H1 (cell line): ENCODE results near the gene TYW5. TPM values are rescaled to one million over a fixed set of nuclear protein-coding genes. Genes with fewer than 3 reads are reported as not detected.

Experiments used
- CTCF ChIA-PET: fragments of 300-600 bp; sonication (Branson Sonifier 250); formaldehyde crosslinking; loops from one replicate; lab custom pipeline; 2021; ENCODE audit not compliant: partially characterized antibody; lab: Charles Lee
- POLR2A ChIA-PET: fragments of 300-600 bp; sonication (Branson Sonifier 250); formaldehyde crosslinking; loops from one replicate; lab custom pipeline; 2021; ENCODE audit warnings: inconsistent platforms; ENCODE audit not compliant: partially characterized antibody; lab: Charles Lee
- DNase-seq, 2 experiments: peaks; one replicate each; pipeline versions ENCODE4 v3.0.0 to v3.0.0-alpha.2; 2010 to 2022; ENCODE audit warnings: low spot score in 2 of 2, low read depth in 1 of 2, mixed read lengths in 1 of 2
- FAIRE-seq: peaks from 2 replicates; lab custom pipeline; 2011; peaks lifted over from hg19 to GRCh38; lab: Jason Lieb, UNC
- H2AFZ ChIP-seq: 2 replicates; pipeline ENCODE4 v1.8.1; 2012; ENCODE audit warnings: low read length, inconsistent platforms
- H2AK5ac ChIP-seq: 2 replicates; pipeline ENCODE4 v1.6.1; 2013; ENCODE audit warnings: low read depth, low read length
- H2BK120ac ChIP-seq: replicated peaks from 2 replicates; pipeline ENCODE3; 2013; ENCODE audit warnings: low read depth, low read length, inconsistent platforms
- H2BK12ac ChIP-seq: 2 replicates; pipeline ENCODE4 v1.6.1; 2013; ENCODE audit warnings: low read depth, low read length
- H2BK15ac ChIP-seq: 2 replicates; pipeline ENCODE4 v1.6.1; 2013; ENCODE audit warnings: low read length
- H2BK20ac ChIP-seq: 2 replicates; pipeline ENCODE4 v1.6.1; 2013; ENCODE audit warnings: low read length
- H2BK5ac ChIP-seq: 2 replicates; pipeline ENCODE4 v1.6.1; 2013; ENCODE audit warnings: low read depth, low read length
- H3K14ac ChIP-seq: 2 replicates; pipeline ENCODE4 v1.6.1; 2013; ENCODE audit warnings: inconsistent platforms; ENCODE audit not compliant: insufficient read length
- H3K18ac ChIP-seq: 2 replicates; pipeline ENCODE4 v1.6.1; 2013; ENCODE audit warnings: low read length; ENCODE audit errors: extremely low read depth
- H3K23ac ChIP-seq: 2 replicates; pipeline ENCODE4 v1.6.1; 2013; ENCODE audit warnings: inconsistent platforms; ENCODE audit not compliant: insufficient read length
- H3K23me2 ChIP-seq: 2 replicates; pipeline ENCODE4 v1.6.1; 2013; ENCODE audit warnings: low read depth, low read length
- H3K27ac ChIP-seq: 2 replicates; pipeline ENCODE4 v1.6.1; 2011; ENCODE audit warnings: low read depth, low read length, inconsistent platforms
- H3K27me3 ChIP-seq, 4 experiments: replicated peaks in 1 of 4; 1 replicate in 1 of 4; 2 replicates in 3 of 4; pipeline versions ENCODE4 v1.6.1 to v1.8.1; 2011 to 2013; ENCODE audit warnings: low read length in 3 of 4, mild to moderate bottlenecking in 3 of 4, inconsistent platforms in 2 of 4, mixed read lengths in 2 of 4, moderate library complexity in 1 of 4; ENCODE audit not compliant: control insufficient read depth in 3 of 4, insufficient read depth in 3 of 4; ENCODE audit errors: extremely low read depth in 1 of 4
- H3K36me3 ChIP-seq, 4 experiments: 2 replicates each; pipeline versions ENCODE4 v1.6.1 to v1.8.1; 2011 to 2013; ENCODE audit warnings: mild to moderate bottlenecking in 4 of 4, low read length in 3 of 4, moderate library complexity in 2 of 4, control low read depth in 1 of 4, inconsistent platforms in 1 of 4; ENCODE audit not compliant: insufficient read depth in 4 of 4, control insufficient read depth in 2 of 4
- H3K4ac ChIP-seq: replicated peaks from 2 replicates; pipeline ENCODE3; 2013; ENCODE audit warnings: low read length, low read depth, mixed read lengths, inconsistent platforms; ENCODE audit not compliant: insufficient read length
- H3K4me1 ChIP-seq, 4 experiments: replicated peaks in 1 of 4; 1 replicate in 1 of 4; 2 replicates in 3 of 4; pipeline versions ENCODE4 v1.6.1 to v1.8.1; 2011 to 2013; ENCODE audit warnings: low read length in 3 of 4, inconsistent platforms in 2 of 4, mixed read lengths in 1 of 4; ENCODE audit not compliant: insufficient read depth in 4 of 4, control insufficient read depth in 3 of 4
- H3K4me2 ChIP-seq, 2 experiments: 2 replicates each; pipeline versions ENCODE4 v1.6.1 to v1.8.1; 2011 to 2013; ENCODE audit warnings: low read depth in 2 of 2, low read length in 2 of 2, control low read depth in 1 of 2, inconsistent platforms in 1 of 2, mild to moderate bottlenecking in 1 of 2; ENCODE audit not compliant: insufficient read depth in 1 of 2
- H3K4me3 ChIP-seq, 4 experiments: fragments of 200-600, 300-600 bp in 1 of 4; sonication (generic), shearing (Covaris generic), sonication (Bioruptor Twin) in 1 of 4; 2 replicates each; pipeline versions ENCODE4 v1.5.1 to v1.8.1; 2011 to 2016; ENCODE audit warnings: low read length in 4 of 4, low read depth in 3 of 4, control low read depth in 2 of 4, inconsistent platforms in 2 of 4, mild to moderate bottlenecking in 2 of 4, mixed read lengths in 1 of 4, moderate library complexity in 1 of 4; ENCODE audit not compliant: insufficient read depth in 2 of 4; ENCODE audit errors: extremely low read depth in 1 of 4
- H3K56ac ChIP-seq: replicated peaks from 2 replicates; pipeline ENCODE3; 2013; ENCODE audit warnings: low read depth, mild to moderate bottlenecking, mixed read lengths, low read length, inconsistent platforms; ENCODE audit not compliant: insufficient read length
- H3K79me1 ChIP-seq: 2 replicates; pipeline ENCODE4 v1.6.1; 2013; ENCODE audit warnings: low read depth, low read length, control low read depth
- H3K79me2 ChIP-seq, 2 experiments: 2 replicates each; pipeline versions ENCODE4 v1.6.1 to v1.8.1; 2012 to 2013; ENCODE audit warnings: low read length in 2 of 2, mild to moderate bottlenecking in 2 of 2, inconsistent platforms in 1 of 2; ENCODE audit not compliant: insufficient read depth in 2 of 2, control insufficient read depth in 1 of 2
- H3K9ac ChIP-seq, 4 experiments: replicated peaks in 1 of 4; 1 replicate in 1 of 4; 2 replicates in 3 of 4; pipeline versions ENCODE4 v1.6.1 to v1.8.1; 2011 to 2013; ENCODE audit warnings: low read depth in 3 of 4, low read length in 3 of 4, control low read depth in 2 of 4, mild to moderate bottlenecking in 2 of 4, moderate library complexity in 2 of 4, inconsistent platforms in 1 of 4; ENCODE audit errors: extremely low read depth in 1 of 4
- H3K9me3 ChIP-seq, 2 experiments: 2 replicates each; pipeline versions ENCODE4 v1.6.1 to v1.8.1; 2012 to 2013; ENCODE audit warnings: mild to moderate bottlenecking in 2 of 2, moderate library complexity in 2 of 2, control low read depth in 1 of 2, inconsistent platforms in 1 of 2, low read depth in 1 of 2, low read length in 1 of 2, mixed read lengths in 1 of 2; ENCODE audit not compliant: insufficient read depth in 2 of 2
- H4K20me1 ChIP-seq, 2 experiments: replicated peaks in 1 of 2; 2 replicates each; pipeline versions ENCODE3 to v1.8.1; 2011 to 2013; ENCODE audit warnings: inconsistent platforms in 2 of 2, low read length in 2 of 2, mild to moderate bottlenecking in 1 of 2; ENCODE audit not compliant: insufficient read depth in 2 of 2, control insufficient read depth in 1 of 2
- H4K5ac ChIP-seq: 2 replicates; pipeline ENCODE4 v1.6.1; 2013; ENCODE audit warnings: low read length, low read depth, mixed read lengths, inconsistent platforms; ENCODE audit not compliant: insufficient read length
- H4K8ac ChIP-seq: 2 replicates; pipeline ENCODE4 v1.8.0; 2013; ENCODE audit warnings: mild to moderate bottlenecking, moderate library complexity, low read length, inconsistent platforms; ENCODE audit not compliant: insufficient read depth; ENCODE audit errors: extremely low read depth
- H4K91ac ChIP-seq: replicated peaks from 2 replicates; pipeline ENCODE3; 2013; ENCODE audit warnings: low read length, mixed read lengths, inconsistent platforms; ENCODE audit not compliant: insufficient read length
- ASH2L ChIP-seq: fragments of 200-600, 300-600 bp; sonication (generic); IDR thresholded peaks from one replicate; pipeline ENCODE4 v1.7.1; 2017; ENCODE audit warnings: low read length
- ATF3 ChIP-seq: IDR thresholded peaks from 2 replicates; pipeline ENCODE4 v1.6.1; 2011; ENCODE audit warnings: low read depth, mild to moderate bottlenecking, low read length; ENCODE audit not compliant: insufficient read depth
- BRCA1 ChIP-seq: IDR thresholded peaks from 2 replicates; pipeline ENCODE4 v1.6.1; 2012; ENCODE audit warnings: low read depth, low read length, improper control_type of control experiment
- CHD2 ChIP-seq: IDR thresholded peaks from 2 replicates; pipeline ENCODE4 v1.6.1; 2012; ENCODE audit warnings: low read length, improper control_type of control experiment
- CTBP2 ChIP-seq: IDR thresholded peaks from 2 replicates; pipeline ENCODE4 v1.7.0; 2011; ENCODE audit warnings: borderline replicate concordance, mild to moderate bottlenecking, moderate library complexity, mixed read lengths, low read length; ENCODE audit not compliant: insufficient read depth, insufficient read length
- EGR1 ChIP-seq: IDR thresholded peaks from 2 replicates; pipeline ENCODE4 v1.6.1; 2011; ENCODE audit warnings: low read depth, low read length, borderline replicate concordance
- EP300 ChIP-seq, 2 experiments: IDR thresholded peaks; 1 replicate in 1 of 2; 2 replicates in 1 of 2; pipeline ENCODE4 v1.6.1; 2011 to 2012; ENCODE audit warnings: low read depth in 2 of 2, low read length in 2 of 2, mild to moderate bottlenecking in 2 of 2, borderline replicate concordance in 1 of 2, inconsistent platforms in 1 of 2, moderate library complexity in 1 of 2
- GTF2F1 ChIP-seq: IDR thresholded peaks from 2 replicates; pipeline ENCODE4 v1.6.1; 2012; ENCODE audit warnings: low read depth, low read length, improper control_type of control experiment, borderline replicate concordance
- SP4 ChIP-seq: IDR thresholded peaks from 2 replicates; pipeline ENCODE4 v1.6.1; 2012; ENCODE audit warnings: low read length, inconsistent platforms
- TAF7 ChIP-seq: optimal IDR thresholded peaks from 2 replicates; pipeline ENCODE3; 2011; ENCODE audit warnings: low read depth, mild to moderate bottlenecking, inconsistent platforms, low read length, moderate library complexity, borderline replicate concordance
- TBP ChIP-seq: IDR thresholded peaks from 2 replicates; pipeline ENCODE4 v1.6.1; 2011; ENCODE audit warnings: low read depth, low read length, improper control_type of control experiment
- WGBS, 2 experiments: shearing (Covaris generic) in 1 of 2; methylation state at CpG; one replicate each; pipeline versions ENCODE4 v1.1.6 to v1.1.7; 2013 to 2015; ENCODE audit warnings: low lambda C conversion rate in 2 of 2, mixed read lengths in 2 of 2, inconsistent platforms in 1 of 2, low coverage in 1 of 2, missing lambda C conversion rate in 1 of 2; ENCODE audit not compliant: insufficient replicate concordance in 2 of 2, insufficient coverage in 1 of 2, insufficient read length in 1 of 2; ENCODE audit errors: extremely low coverage in 1 of 2, missing lambda C conversion rate in 1 of 2; 5-methylcytosine and 5-hydroxymethylcytosine counted together
- polyA plus RNA-seq, 7 experiments: library from polyadenylated mRNA; depleted of rRNA in 3 of 7; stranded (reverse) in 5 of 7; unstranded in 2 of 7; fragments of >200 nt in 5 of 7; fragments of 200-250 nt in 2 of 7; gene quantifications; 1 replicate in 5 of 7; 2 replicates in 1 of 7; 4 replicates in 1 of 7; pipeline versions ENCODE4 v1.2.1 to v1.2.3, GENCODE V29; 2011 to 2013; ENCODE audit warnings: missing spikeins in 2 of 7, mixed read lengths in 2 of 7
- total RNA-seq: library from RNA; stranded (reverse); fragmentation: NEBNext Ultra II Directional; extraction: Animal tissue kit (Norgen Biotek cat#: 25700); gene quantifications from 2 replicates; pipeline ENCODE4 v1.2.1, GENCODE V29; 2021
- TF ChIP-seq, protein P1 (sequence below): IDR thresholded peaks from 2 replicates; pipeline ENCODE4 v1.6.1; 2012; ENCODE audit warnings: inconsistent platforms
- TF ChIP-seq, protein P2 (sequence below): IDR thresholded peaks from 2 replicates; pipeline ENCODE4 v1.6.1; 2012; ENCODE audit warnings: inconsistent platforms

The TYW5 gene
- total and polyA plus RNA-seq, 2 of the 8 experiments (the other 6 are each of a cell fraction or from before 2014, with no cell fraction given), result 5.4 to 11.3 TPM

GRCh38 chr2:199991691-199992090 is 36.4 kb upstream of the TYW5 start:
- Histone ChIP-seq H4K5ac (no peak overlapping the region), H3K4me2 (no peak overlapping the region), H3K9me3 (no peaks in the 10 kb centered on the region), H3K36me3 (no peaks in the 10 kb centered on the region), H3K23ac (no peak overlapping the region), H3K79me2 (no peaks in the 10 kb centered on the region), H2BK20ac (no peak overlapping the region), H3K27ac (no peak overlapping the region), H3K23me2 (no peaks in the 10 kb centered on the region; the same call in 1 of the 2 replicates), H3K56ac (no peak overlapping the region), H3K4me1 (peaks cover 0 to 6% (median 2%) of the 10 kb centered on the region in 4 experiments; a peak in 1 of 7 replicates), H3K4me3 (no peak overlapping the region), H2BK12ac (no peak overlapping the region), H2BK5ac (no peak overlapping the region), H3K4ac (no peak overlapping the region), H2AK5ac (no peak overlapping the region), H3K79me1 (no peaks in the 10 kb centered on the region), H3K9ac (no peak overlapping the region), H3K14ac (no peak overlapping the region), H4K20me1 (no peaks in the 10 kb centered on the region), H2AFZ (no peak overlapping the region), H3K18ac (no peak overlapping the region), H3K27me3 (peaks cover 0 to 1% (median 0%) of the 10 kb centered on the region in 4 experiments; a peak in 1 of 7 replicates), H2BK120ac (no peak overlapping the region), H4K91ac (no peak overlapping the region), H2BK15ac (no peak overlapping the region), H4K8ac (no peak overlapping the region)
- FAIRE-seq (no peak), DNase-seq (no peak)
- POLR2A ChIA-PET, result no interaction called here
- 96% methylated on average over 2 of the region's 2 CpGs; no CpG with 5 or more reads in 1 of the 2 experiments for WGBS, 2 experiments
- CTCF ChIA-PET, result interaction anchor here (1.0 kb wide), 1 partner anchor 11 kb away, joined by 3 read pairs; no protein-coding TSS in a partner anchor
- TF ChIP-seq, protein P1, sequence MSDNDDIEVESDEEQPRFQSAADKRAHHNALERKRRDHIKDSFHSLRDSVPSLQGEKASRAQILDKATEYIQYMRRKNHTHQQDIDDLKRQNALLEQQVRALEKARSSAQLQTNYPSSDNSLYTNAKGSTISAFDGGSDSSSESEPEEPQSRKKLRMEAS, result no peak
- TF ChIP-seq ASH2L (no peak), ATF3 (no peak), CTBP2 (no peak), EP300 (IDR thresholded peaks at IDR 0.05; ENCODE audit: borderline replicate concordance in 1 of 2, low read depth in 2 of 2, low read length in 2 of 2) (no peak), GTF2F1 (no peak), BRCA1 (no peak), EGR1 (no peak), CHD2 (no peak), SP4 (no peak), TBP (no peak), TAF7 (no peak)
- TF ChIP-seq, protein P2, sequence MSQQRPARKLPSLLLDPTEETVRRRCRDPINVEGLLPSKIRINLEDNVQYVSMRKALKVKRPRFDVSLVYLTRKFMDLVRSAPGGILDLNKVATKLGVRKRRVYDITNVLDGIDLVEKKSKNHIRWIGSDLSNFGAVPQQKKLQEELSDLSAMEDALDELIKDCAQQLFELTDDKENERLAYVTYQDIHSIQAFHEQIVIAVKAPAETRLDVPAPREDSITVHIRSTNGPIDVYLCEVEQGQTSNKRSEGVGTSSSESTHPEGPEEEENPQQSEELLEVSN, result no peak
